Gastrocnemius medialis (tissue), 4 donors: ENCODE measurements around the gene CNDP1. TPM values are rescaled to one million over a fixed set of nuclear protein-coding genes. Genes with fewer than 3 reads are reported as not detected.
"Not testable (repeated sequence)": the region's sequence is repeated elsewhere in the genome, so short reads cannot be mapped to it uniquely, and the experiment has no call there.

ENCODE experiments used
- ATAC-seq, 2 donors: fragments of 150-250 bp; one replicate each; pipeline ENCODE4 v1.9.1; 2016
- DNase-seq, 2 donors: peaks; one replicate each; pipeline ENCODE4 v3.0.0-alpha.2; 2019
- H3K27ac ChIP-seq, 4 donors: fragments of 200-600 bp; sonication (generic); 1 replicate in 1 of 4; 2 replicates in 3 of 4; pipeline ENCODE4 v1.5.1; 2016 to 2018; ENCODE audit warnings: mild to moderate bottlenecking in 2 of 4, moderate library complexity in 1 of 4
- H3K27me3 ChIP-seq, 3 donors: fragments of 200-600 bp; sonication (generic) in 2 of 3; 1 replicate in 1 of 3; 2 replicates in 2 of 3; pipeline versions ENCODE4 v1.5.1 to v1.6.0; 2016 to 2019; ENCODE audit warnings: mild to moderate bottlenecking in 1 of 3, moderate library complexity in 1 of 3
- H3K36me3 ChIP-seq, 2 donors: fragments of 200-600 bp; sonication (generic) in 1 of 2; one replicate each; pipeline ENCODE4 v1.5.1; 2017 to 2018
- H3K4me1 ChIP-seq, 2 donors: fragments of 200-600 bp; sonication (generic) in 1 of 2; one replicate each; pipeline ENCODE4 v1.5.1; 2016 to 2017; ENCODE audit warnings: mild to moderate bottlenecking in 2 of 2
- H3K4me3 ChIP-seq, 4 donors: fragments of 200-600 bp; sonication (generic) in 3 of 4; 1 replicate in 1 of 4; 2 replicates in 3 of 4; pipeline ENCODE4 v1.5.1; 2016 to 2019; ENCODE audit warnings: mild to moderate bottlenecking in 2 of 4
- H3K9me3 ChIP-seq, 3 donors: fragments of 200-600 bp; sonication (generic) in 2 of 3; 1 replicate in 1 of 3; 2 replicates in 2 of 3; pipeline ENCODE4 v1.5.1; 2016 to 2019
- CTCF ChIP-seq, 5 experiments: fragments of 450-650 bp in 3 of 5; fragments of 200-600 bp in 2 of 5; sonication (generic) in 2 of 5; IDR thresholded peaks in 4 of 5; conservative IDR thresholded peaks in 1 of 5; 1 replicate in 4 of 5; 2 replicates in 1 of 5; pipeline ENCODE4 v1.5.1; 2016 to 2019; ENCODE audit warnings: antibody characterized with exemption in 5 of 5, mild to moderate bottlenecking in 3 of 5, moderate library complexity in 3 of 5
- POLR2A ChIP-seq, 2 donors: fragments of 450-650 bp; IDR thresholded peaks; one replicate each; pipeline ENCODE4 v1.6.1; 2017; ENCODE audit warnings: antibody characterized with exemption in 2 of 2, mild to moderate bottlenecking in 2 of 2, moderate library complexity in 2 of 2
- in situ Hi-C, 4 donors: fragments of 200-750 bp; cut with MboI; loops; one replicate each; pipeline versions ENCODE4 v1.15.0 to v1.8.0; 2017; ENCODE audit warnings: low sequenced_read_pairs in 4 of 4
- intact Hi-C: fragments of 100-400 bp; cut with DNase I; formaldehyde crosslinking; loops from one replicate; pipeline ENCODE4 v1.15.1; 2023; ENCODE audit warnings: low total_unique reads
- total RNA-seq, 4 donors: library from RNA; depleted of rRNA; stranded (reverse); fragments of >200 nt; gene quantifications; one replicate each; pipeline versions ENCODE4 v1.1.0 to v1.2.3, GENCODE V29; 2016

Gene CNDP1
- total RNA-seq, 4 donors from 2014 or later: not detected

- Histone ChIP-seq H3K27me3 (no peaks in the 10 kb centered on the region), H3K36me3 (peaks cover 0 to 39% of the 10 kb centered on the region in 2 donors), H3K4me1 (peaks cover 9 to 13% of the 10 kb centered on the region in 2 donors), H3K9me3 (no peaks in the 10 kb centered on the region), H3K4me3 (peak overlapping the region in 3 of 4 donors; percentile 2 to 40 (median 26)), H3K27ac (peak overlapping the region; percentile 14 to 76 (median 62))
- TF ChIP-seq CTCF (IDR thresholded peaks at IDR 0.05 in 4 of 5, conservative IDR thresholded peaks at IDR 0.05 in 1 of 5) (no peak), POLR2A (IDR thresholded peaks at IDR 0.05) (no peak)
- intact Hi-C loops: loop anchor here (5.0 kb wide), 2 partner anchors 53 to 147 kb away; no protein-coding TSS in a partner anchor
- no peak for ATAC-seq
- in situ Hi-C loops: loop anchor here in 3 of 4 donors (5.0 to 10.0 kb wide), 3 partner anchors 98 to 304 kb away; partner anchors contain the start of gene ZNF407 (in 1 of the 3)
- DNase-seq: peak in 1 of 2 donors; percentile 48
Measured at GRCh38 chr18:74498712-74499627, 35.3 kb upstream of the CNDP1 start.

GRCh38 chr18:74499633-74500032, 34.7 kb upstream of the CNDP1 start:
- TF ChIP-seq CTCF (IDR thresholded peaks at IDR 0.05 in 4 of 5, conservative IDR thresholded peaks at IDR 0.05 in 1 of 5) (no peak), POLR2A (IDR thresholded peaks at IDR 0.05) (peak in 1 of 2 donors; percentile 5)
- Histone ChIP-seq H3K27ac (peak overlapping the region; percentile 14 to 76 (median 62)), H3K36me3 (peaks cover 0 to 46% of the 10 kb centered on the region in 2 donors), H3K27me3 (no peaks in the 10 kb centered on the region), H3K4me3 (peak overlapping the region in 3 of 4 donors; percentile 2 to 40 (median 26)), H3K4me1 (peaks cover 9 to 13% of the 10 kb centered on the region in 2 donors), H3K9me3 (no peaks in the 10 kb centered on the region)
- in situ Hi-C loops: loop anchor here in 3 of 4 donors (5.0 to 10.0 kb wide), 3 partner anchors 98 to 305 kb away; partner anchors contain the start of gene ZNF407 (in 1 of the 3)
- DNase-seq (peak in 1 of 2 donors; percentile 75), ATAC-seq (no peak)
- intact Hi-C loops: loop anchor here (5.0 kb wide), 2 partner anchors 53 to 147 kb away; no protein-coding TSS in a partner anchor

- peak overlapping the region in 1 of 4 donors; percentile 26 for H3K4me3 ChIP-seq
- in situ Hi-C loops: no loop called here
- peaks cover 0 to 48% of the 10 kb centered on the region in 2 donors for H3K36me3 ChIP-seq
- H3K4me1 ChIP-seq: peaks cover 9 to 13% of the 10 kb centered on the region in 2 donors
- H3K27ac ChIP-seq: peak overlapping the region in 3 of 4 donors; percentile 56 to 76 (median 68)
- no peaks in the 10 kb centered on the region for H3K27me3 ChIP-seq
- intact Hi-C loops: no loop called here
- H3K9me3 ChIP-seq: no peaks in the 10 kb centered on the region
- no peak for DNase-seq
- ATAC-seq: no peak
- no peak for TF ChIP-seq CTCF (IDR thresholded peaks at IDR 0.05 in 4 of 5, conservative IDR thresholded peaks at IDR 0.05 in 1 of 5)
- no peak for TF ChIP-seq POLR2A (IDR thresholded peaks at IDR 0.05)
Measured at GRCh38 chr18:74500372-74500771, 33.9 kb upstream of the CNDP1 start.

- H3K9me3 ChIP-seq, H3K27me3 ChIP-seq, DNase-seq, intact Hi-C loops, ATAC-seq, in situ Hi-C loops, H3K27ac ChIP-seq: not testable (repeated sequence)
- Histone ChIP-seq H3K4me1 (peaks cover 9 to 13% of the 10 kb centered on the region in 2 donors), H3K36me3 (peaks cover 0 to 51% of the 10 kb centered on the region in 2 donors), H3K4me3 (peak overlapping the region in 1 of 4 donors; percentile 26)
Measured at GRCh38 chr18:74500774-74501173, 33.5 kb upstream of the CNDP1 start.

- no peak overlapping the region for H3K4me3 ChIP-seq
- H3K9me3 ChIP-seq: no peaks in the 10 kb centered on the region
- peaks cover 9 to 13% of the 10 kb centered on the region in 2 donors for H3K4me1 ChIP-seq
- intact Hi-C loops: no loop called here
- no peak overlapping the region for H3K27ac ChIP-seq
- in situ Hi-C loops: no loop called here
- ATAC-seq (no peak), DNase-seq (no peak)
- no peaks in the 10 kb centered on the region for H3K27me3 ChIP-seq
- H3K36me3 ChIP-seq: peaks cover 0 to 57% of the 10 kb centered on the region in 2 donors
- TF ChIP-seq CTCF (IDR thresholded peaks at IDR 0.05 in 4 of 5, conservative IDR thresholded peaks at IDR 0.05 in 1 of 5) (no peak), POLR2A (IDR thresholded peaks at IDR 0.05) (no peak)
Measured at GRCh38 chr18:74501386-74501785, 32.9 kb upstream of the CNDP1 start.
